NT2/D1 (cell line): ENCODE measurements around the gene ROBO2.

ENCODE experiments used
- YY1 ChIP-seq: IDR thresholded peaks from 2 replicates; pipeline ENCODE4 v1.6.1; 2011; ENCODE audit not compliant: insufficient read length, insufficient read depth
- ZNF274 ChIP-seq: IDR thresholded peaks from 2 replicates; pipeline ENCODE4 v1.6.1; 2011; ENCODE audit warnings: mild to moderate bottlenecking, low read depth, low read length

- no peak for TF ChIP-seq YY1
- TF ChIP-seq ZNF274: no peak
Measured at GRCh38 chr3:77251136-77251535, 211.2 kb downstream of the ROBO2 start.
